Heart right ventricle (tissue), 16 donors: ENCODE measurements around the gene SENP6. TPM values are rescaled to one million over a fixed set of nuclear protein-coding genes. Genes with fewer than 3 reads are reported as not detected.

ENCODE experiments used
- ATAC-seq, 8 donors: fragments of 200-7000 bp; cut with Tn5 transposase; one replicate each; pipeline ENCODE4 v1.9.1; 2020; ENCODE audit warnings: mild to moderate bottlenecking in 8 of 8, moderate library complexity in 8 of 8, moderate number of reproducible peaks in 1 of 8
- DNase-seq, 2 donors: peaks; one replicate each; pipeline ENCODE4 v3.0.0-alpha.2; 2020
- H3K27ac ChIP-seq, 10 donors: fragments of 200-600 bp; sonication (generic) in 2 of 10; one replicate each; pipeline versions ENCODE4 v1.5.0 to v1.8.0; 2020 to 2022; ENCODE audit warnings: mild to moderate bottlenecking in 3 of 10
- H3K27me3 ChIP-seq, 7 donors: fragments of 200-600 bp; one replicate each; pipeline ENCODE4 v1.8.0; 2021 to 2022; ENCODE audit warnings: mild to moderate bottlenecking in 2 of 7
- H3K36me3 ChIP-seq, 9 donors: fragments of 200-600 bp; sonication (generic) in 1 of 9; one replicate each; pipeline versions ENCODE4 v1.5.0 to v1.8.0; 2020 to 2022; ENCODE audit warnings: mild to moderate bottlenecking in 2 of 9
- H3K4me1 ChIP-seq, 9 donors: fragments of 200-600 bp; sonication (generic) in 1 of 9; one replicate each; pipeline versions ENCODE4 v1.5.0 to v1.8.0; 2020 to 2022; ENCODE audit warnings: mild to moderate bottlenecking in 4 of 9
- H3K4me3 ChIP-seq, 10 donors: fragments of 200-600 bp; sonication (generic) in 2 of 10; one replicate each; pipeline versions ENCODE4 v1.5.0 to v1.8.0; 2020 to 2022; ENCODE audit warnings: mild to moderate bottlenecking in 7 of 10, moderate library complexity in 2 of 10
- H3K9me3 ChIP-seq, 11 donors: fragments of 200-600 bp in 10 of 11; sonication (generic) in 2 of 11; one replicate each; pipeline versions ENCODE4 v1.5.0 to v1.8.0; 2013 to 2022; ENCODE audit warnings: mild to moderate bottlenecking in 2 of 11, control low read depth in 1 of 11, moderate library complexity in 1 of 11
- CTCF ChIP-seq, 9 donors: fragments of 200-600 bp; sonication (generic) in 2 of 9; IDR thresholded peaks; one replicate each; pipeline versions ENCODE4 v1.5.0 to v1.8.0; 2021 to 2022; ENCODE audit warnings: antibody characterized with exemption in 9 of 9, mild to moderate bottlenecking in 5 of 9, moderate library complexity in 1 of 9
- WGBS, 2 donors: extraction: QIAGEN DNeasy Blood & Tissue Kit; methylation state at CpG; one replicate each; pipeline ENCODE4 v1.1.7; 2013; ENCODE audit warnings: inconsistent platforms in 1 of 2; 5-methylcytosine and 5-hydroxymethylcytosine counted together
- intact Hi-C, 10 donors: fragments of 100-400 bp; cut with DNase I; formaldehyde crosslinking; loops; one replicate each; pipeline versions ENCODE4 v1.11.1 to v1.14.2; 2022
- polyA plus RNA-seq, 2 donors: library from polyadenylated mRNA; stranded (reverse); fragments of 200-250 nt; gene quantifications; one replicate each; pipeline ENCODE4 v1.2.3, GENCODE V29; 2013
- total RNA-seq, 10 donors: library from RNA; stranded (reverse); fragmentation: NEBNext Ultra II Directional in 3 of 10; extraction: Animal tissue kit (Norgen Biotek cat#: 25700) in 3 of 10; gene quantifications; one replicate each; pipeline versions ENCODE4 v1.2.1 to v1.2.4, GENCODE V29; 2021 to 2023
- donor health status: Arrhythmogenic right ventricular cardiomyopathy.
- donor health status: ischemic (EF 13 %, LVEDD 7.1; RV severe dilation, severe dysfunction).
- donor health status: healthy with polysubstance abuse.
- donor health status: DM: no; HTN: yes; CAD: no.
- donor health status: DM: no; HTN: no; CAD: no.
- donor health status: ischemic (EF 25% LVEDD 6.9; RV normal size, moderate dysfunction).
- donor health status: ischemic (EF 25% LVEDD 5.7; RV mildly dilated, moderate dysfunction).
- donor health status: healthy.
- donor health status: DM: yes; HTN: yes; CAD: no.
- donor health status: Ischemic cardiomyopathy.
- donor health status: ischemic (EF 35%, LVEDD 5.7; RV mildly dilated, moderate dysfunction).
- donor health status: nonischemic (EF 11% LVEDD 7.7; RV severe dilation, severe dysfunction).
- donor health status: DM: yes; HTN: yes; CAD: no.
- donor health status: PGD.
- donor health status: ischemic (EF 29% LVEDD 5.4; RV normal size, mild dysfunction).
- donor health status: nonischemic (EF 23%, LVEDD 6.1; RV moderate dilation, normal function).

SENP6 gene
- total and polyA plus RNA-seq, 12 donors, result 14.1 to 72.5 (median 62.2) TPM

GRCh38 chr6:75611702-75612375 is 10.2 kb downstream of the SENP6 start:
- TF ChIP-seq CTCF (IDR thresholded peaks at IDR 0.05), result no peak
- intact Hi-C loops, result no loop called here
- Histone ChIP-seq H3K4me1 (peaks cover 3 to 97% (median 86%) of the 10 kb centered on the region in 9 donors), H3K4me3 (no peak overlapping the region), H3K9me3 (no peaks in the 10 kb centered on the region), H3K27me3 (no peaks in the 10 kb centered on the region), H3K36me3 (no peaks in the 10 kb centered on the region), H3K27ac (peak overlapping the region in 3 of 10 donors; percentile 16 to 64 (median 55))
- ATAC-seq (no peak), DNase-seq (no peak)
- 82 to 83% methylated on average over 5 of the region's 5 CpGs for WGBS, 2 donors

- intact Hi-C loops, result no loop called here
- H3K4me3 ChIP-seq, result no peak overlapping the region
- DNase-seq (no peak), ATAC-seq (peak in 1 of 8 donors; percentile 7)
- no peaks in the 10 kb centered on the region for H3K27me3 ChIP-seq
- peaks cover 3 to 93% (median 83%) of the 10 kb centered on the region in 9 donors for H3K4me1 ChIP-seq
- TF ChIP-seq CTCF (IDR thresholded peaks at IDR 0.05), result no peak
- H3K9me3 ChIP-seq, result no peaks in the 10 kb centered on the region
- WGBS, 2 donors, result 76 to 81% methylated on average over 3 of the region's 3 CpGs
- H3K27ac ChIP-seq, result peak overlapping the region in 6 of 10 donors; percentile 15 to 64 (median 32)
- H3K36me3 ChIP-seq, result no peaks in the 10 kb centered on the region
Measured at GRCh38 chr6:75612434-75612833, 10.8 kb downstream of the SENP6 start.

GRCh38 chr6:75613056-75613501 is 11.4 kb downstream of the SENP6 start:
- peaks cover 0 to 3% (median 0%) of the 10 kb centered on the region in 11 donors for H3K9me3 ChIP-seq
- H3K27me3 ChIP-seq, result no peaks in the 10 kb centered on the region
- DNase-seq, result no peak
- peak overlapping the region in 7 of 10 donors; percentile 15 to 64 (median 32) for H3K27ac ChIP-seq
- peak overlapping the region in 1 of 10 donors; percentile 1 for H3K4me3 ChIP-seq
- WGBS, 2 donors, result 30 to 45% methylated on average over 4 of the region's 4 CpGs
- intact Hi-C loops, result no loop called here
- H3K36me3 ChIP-seq, result no peaks in the 10 kb centered on the region
- no peak for TF ChIP-seq CTCF (IDR thresholded peaks at IDR 0.05)
- H3K4me1 ChIP-seq, result peaks cover 3 to 87% (median 77%) of the 10 kb centered on the region in 9 donors
- peak in 4 of 8 donors; percentile 53 to 57 (median 54) for ATAC-seq

- Histone ChIP-seq H3K9me3 (peaks cover 0 to 12% (median 4%) of the 10 kb centered on the region in 11 donors), H3K36me3 (peaks cover 0 to 17% (median 0%) of the 10 kb centered on the region in 9 donors), H3K27me3 (no peaks in the 10 kb centered on the region), H3K4me1 (peaks cover 0 to 81% (median 66%) of the 10 kb centered on the region in 9 donors), H3K27ac (no peak overlapping the region), H3K4me3 (no peak overlapping the region)
- ATAC-seq (no peak), DNase-seq (no peak)
- WGBS, 2 donors, result 100% methylated on average over 1 of the region's 1 CpG
- no peak for TF ChIP-seq CTCF (IDR thresholded peaks at IDR 0.05)
- intact Hi-C loops, result no loop called here
Measured at GRCh38 chr6:75618437-75618836, 16.8 kb downstream of the SENP6 start.
